GM21825 (cell line): ENCODE data around the gene NR2F1-AS1.

Source experiments
- ATAC-seq: cut with Tn5 transposase; IDR thresholded peaks from one replicate; pipeline ENCODE4 v1.9.1; 2021; ENCODE audit warnings: mild to moderate bottlenecking, moderate library complexity; ENCODE audit not compliant: unreplicated experiment

Gene NR2F1-AS1

DNA sequence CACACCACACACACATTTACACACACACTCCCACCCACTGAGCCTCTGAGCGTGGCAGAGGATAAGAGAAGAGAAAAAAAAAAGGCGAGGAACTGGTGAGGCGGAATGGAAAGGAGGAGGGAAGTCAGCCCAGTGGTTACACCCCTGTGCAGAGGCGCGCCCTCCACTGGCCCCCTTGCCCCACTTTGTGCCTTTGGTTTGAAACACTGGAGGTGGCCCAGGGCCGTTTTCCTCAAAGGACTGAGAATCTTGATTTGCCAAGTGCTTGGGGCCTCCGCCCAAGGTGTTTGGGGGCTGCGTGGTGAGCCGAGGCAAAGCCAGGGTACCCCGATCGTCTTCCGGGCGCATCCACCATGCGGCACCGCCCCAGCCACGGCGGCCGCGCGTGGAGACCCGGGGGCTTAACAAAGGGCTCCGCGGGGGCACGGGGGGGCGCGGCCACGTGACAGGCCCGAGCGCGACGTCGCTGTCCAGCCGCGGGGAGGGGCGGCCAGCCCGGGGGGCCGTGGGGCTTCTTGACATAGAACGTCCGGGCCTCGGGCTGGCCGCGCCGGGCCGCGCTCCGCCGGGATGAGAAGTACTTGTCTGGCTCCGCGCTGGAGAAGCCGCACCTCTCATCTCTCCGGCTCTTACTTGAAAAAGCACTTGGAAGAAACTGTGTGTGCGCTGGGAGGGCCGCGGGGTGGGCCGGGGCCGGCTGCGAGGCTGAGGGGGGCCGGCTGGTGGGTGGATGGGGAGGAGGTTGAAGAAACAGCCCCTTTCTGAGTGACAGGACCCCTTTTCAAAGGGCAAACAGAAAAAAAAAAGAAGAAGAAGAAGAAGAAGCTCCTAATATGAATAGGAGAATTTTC, 23.0 kb upstream of the NR2F1-AS1 start:
- no peak for ATAC-seq

DNA sequence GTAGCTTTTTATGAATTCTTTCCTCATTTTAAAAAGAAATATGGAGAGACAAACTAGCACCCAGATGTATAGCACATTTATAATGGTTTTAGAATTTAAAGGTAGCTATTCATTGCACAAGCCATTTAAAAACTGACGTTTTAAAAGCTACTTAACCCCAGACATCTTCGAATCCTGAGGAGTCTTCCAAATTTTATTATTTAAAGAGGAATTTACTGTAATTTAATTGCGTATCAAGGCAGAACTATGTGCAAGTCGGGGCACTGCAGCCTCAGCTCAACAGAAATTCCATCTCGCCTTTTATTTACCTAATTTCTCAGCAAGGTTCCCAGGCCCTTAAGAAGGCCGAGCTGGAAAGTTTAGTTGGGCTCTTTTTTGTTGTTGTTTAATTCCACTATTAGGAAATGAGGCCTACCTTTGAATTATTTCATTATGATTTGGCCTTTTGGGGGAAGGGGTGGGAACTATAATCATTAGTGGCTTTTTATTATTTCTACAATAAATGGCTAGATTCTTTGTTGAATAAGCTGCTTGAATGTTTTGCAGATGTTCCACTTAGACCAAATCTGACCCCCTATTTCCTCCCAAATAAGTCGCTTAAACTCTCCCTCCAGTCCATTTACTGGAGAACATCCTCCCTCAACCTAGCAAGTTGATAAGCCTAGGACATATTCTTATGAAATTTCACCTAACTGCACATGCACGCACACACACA, 22.2 kb upstream of the NR2F1-AS1 start:
- no peak for ATAC-seq

GRCh38 chr5:93602241-93603077, 21.4 kb upstream of the NR2F1-AS1 start:
- ATAC-seq = no peak

- ATAC-seq = no peak
These were observed 20.8 kb upstream of the NR2F1-AS1 start for GRCh38 chr5:93601802-93602155.

GRCh38 chr5:93601071-93601801, 20.2 kb upstream of the NR2F1-AS1 start:
- ATAC-seq = no peak

GRCh38 chr5:93600409-93601070, 19.5 kb upstream of the NR2F1-AS1 start:
- ATAC-seq = no peak

DNA sequence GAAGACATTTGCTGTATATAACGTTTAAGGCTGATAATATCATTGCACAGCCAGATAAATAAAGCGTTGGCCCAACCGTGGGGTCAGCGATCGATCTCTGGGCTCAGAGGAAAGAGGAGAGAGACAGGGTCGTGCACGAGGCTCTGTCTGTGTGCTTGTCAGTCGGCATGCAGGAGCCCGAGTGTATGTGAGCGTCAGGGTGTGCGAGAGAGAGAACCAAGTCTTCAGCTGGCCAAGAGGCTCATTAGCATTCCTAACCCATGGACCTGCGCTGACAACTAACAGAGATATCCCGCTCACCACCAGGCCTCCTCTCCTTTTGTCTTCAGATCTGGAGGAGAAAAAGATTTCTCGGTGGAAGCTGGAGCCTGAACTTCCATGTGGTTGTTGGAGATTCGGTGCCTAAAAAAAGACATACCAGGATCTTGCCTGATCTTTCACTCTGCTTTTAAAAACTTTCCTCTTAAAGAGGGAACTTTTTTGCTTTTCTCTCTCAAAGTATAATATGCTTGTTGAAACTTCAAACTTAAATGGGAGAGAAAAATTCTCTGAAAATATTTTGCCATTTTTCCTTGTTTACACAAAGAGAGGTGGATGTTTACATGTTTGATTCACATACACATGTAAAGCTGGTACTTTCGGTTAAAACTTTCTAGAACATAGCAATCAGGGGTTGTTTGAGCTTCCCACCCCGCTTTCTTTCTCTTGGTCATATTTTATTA, 18.5 kb upstream of the NR2F1-AS1 start:
- ATAC-seq = no peak

- ATAC-seq = no peak
These were observed 18.0 kb upstream of the NR2F1-AS1 start for GRCh38 chr5:93599001-93599379.

- no peak for ATAC-seq
These were observed 17.3 kb upstream of the NR2F1-AS1 start for GRCh38 chr5:93598091-93599000.

- no peak for ATAC-seq
These were observed 15.9 kb upstream of the NR2F1-AS1 start for GRCh38 chr5:93596676-93597490.

- no peak for ATAC-seq
These were observed 15.3 kb upstream of the NR2F1-AS1 start for GRCh38 chr5:93596310-93596675.

- ATAC-seq = no peak
These were observed 14.6 kb upstream of the NR2F1-AS1 start for GRCh38 chr5:93595420-93596147.

- ATAC-seq = no peak
These were observed 13.8 kb upstream of the NR2F1-AS1 start for GRCh38 chr5:93594591-93595419.

- ATAC-seq = no peak
These were observed 12.6 kb upstream of the NR2F1-AS1 start for GRCh38 chr5:93593476-93594131.

DNA sequence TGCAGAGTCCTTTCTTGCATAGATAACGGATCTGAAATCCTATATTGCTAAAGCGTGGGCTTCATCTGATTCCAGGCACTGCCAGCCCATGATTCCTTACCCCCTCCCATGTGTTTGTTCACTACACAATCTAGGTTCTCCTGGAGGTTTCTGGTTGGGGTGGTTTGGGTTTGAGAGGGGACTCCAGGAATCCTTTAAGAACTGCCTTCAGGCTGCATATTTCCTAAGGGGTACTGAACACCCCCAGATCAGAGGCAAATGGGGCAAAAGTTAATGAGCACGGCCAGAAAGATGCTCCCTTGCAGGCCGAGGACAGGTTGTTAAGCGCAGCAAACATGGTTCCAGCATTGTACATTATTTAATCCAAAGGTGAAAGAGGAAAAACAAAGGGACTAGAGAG, 11.9 kb upstream of the NR2F1-AS1 start:
- no peak for ATAC-seq
